Astrocyte (in vitro differentiated cells and primary cell): ENCODE results near the gene SCN1A. TPM values are rescaled to one million over a fixed set of nuclear protein-coding genes. Genes with fewer than 3 reads are reported as not detected.

Experiments
- DNase-seq: peaks from one replicate; pipeline ENCODE4 v3.0.0-alpha.2; 2010; ENCODE audit warnings: low read depth
- FAIRE-seq: peaks from 2 replicates; lab custom pipeline; 2011; peaks lifted over from hg19 to GRCh38; lab: Jason Lieb, UNC
- H2AFZ ChIP-seq: 2 replicates; pipeline ENCODE4 v1.6.0; 2012; ENCODE audit warnings: low read depth, low read length, inconsistent platforms
- H3K27ac ChIP-seq: 2 replicates; pipeline ENCODE4 v1.5.1; 2011; ENCODE audit warnings: low read depth, low read length, inconsistent platforms
- H3K27me3 ChIP-seq: 2 replicates; pipeline ENCODE4 v1.6.0; 2011; ENCODE audit warnings: low read length, inconsistent platforms; ENCODE audit not compliant: insufficient read depth
- H3K36me3 ChIP-seq: 2 replicates; pipeline ENCODE4 v1.5.1; 2011; ENCODE audit warnings: low read length, inconsistent platforms; ENCODE audit not compliant: insufficient read depth
- H3K4me1 ChIP-seq: 2 replicates; pipeline ENCODE4 v1.5.1; 2011; ENCODE audit warnings: low read length, inconsistent platforms; ENCODE audit not compliant: insufficient read depth
- H3K4me2 ChIP-seq: 2 replicates; pipeline ENCODE4 v1.6.0; 2012; ENCODE audit warnings: low read length, inconsistent platforms
- H3K4me3 ChIP-seq: 2 replicates; pipeline ENCODE4 v1.5.1; 2011; ENCODE audit warnings: low read depth, mild to moderate bottlenecking, low read length, inconsistent platforms; ENCODE audit not compliant: insufficient read depth
- H3K79me2 ChIP-seq: 2 replicates; pipeline ENCODE4 v1.6.0; 2012; ENCODE audit warnings: mild to moderate bottlenecking, low read length, inconsistent platforms; ENCODE audit not compliant: insufficient read depth
- H3K9ac ChIP-seq: 2 replicates; pipeline ENCODE4 v1.6.0; 2012; ENCODE audit warnings: mild to moderate bottlenecking, low read length, inconsistent platforms
- H3K9me3 ChIP-seq: 2 replicates; pipeline ENCODE4 v1.5.1; 2012; ENCODE audit warnings: low read depth, mild to moderate bottlenecking, low read length, inconsistent platforms; ENCODE audit not compliant: insufficient read depth
- H4K20me1 ChIP-seq: 2 replicates; pipeline ENCODE4 v1.6.0; 2012; ENCODE audit warnings: low read length, inconsistent platforms; ENCODE audit not compliant: insufficient read depth
- H3K27ac Mint-ChIP-seq: one replicate; pipeline ENCODE4 v1.8.0; 2021; ENCODE audit warnings: mild to moderate bottlenecking, mixed read lengths; ENCODE audit not compliant: unreplicated experiment
- H3K27me3 Mint-ChIP-seq: one replicate; pipeline ENCODE4 v1.8.0; 2021; ENCODE audit warnings: low read depth, mixed read lengths; ENCODE audit not compliant: unreplicated experiment
- H3K36me3 Mint-ChIP-seq: one replicate; pipeline ENCODE4 v1.8.0; 2021; ENCODE audit warnings: low read depth, mixed read lengths; ENCODE audit not compliant: unreplicated experiment
- H3K4me1 Mint-ChIP-seq: one replicate; pipeline ENCODE4 v1.8.0; 2021; ENCODE audit warnings: low read depth, mixed read lengths; ENCODE audit not compliant: unreplicated experiment
- H3K4me3 Mint-ChIP-seq: one replicate; pipeline ENCODE4 v1.8.0; 2021; ENCODE audit warnings: mild to moderate bottlenecking, moderate library complexity, mixed read lengths; ENCODE audit not compliant: unreplicated experiment
- H3K9me3 Mint-ChIP-seq: one replicate; pipeline ENCODE4 v1.8.0; 2021; ENCODE audit warnings: mild to moderate bottlenecking, mixed read lengths; ENCODE audit not compliant: unreplicated experiment
- CTCF ChIP-seq: IDR thresholded peaks from 2 replicates; pipeline ENCODE4 v1.5.1; 2011; ENCODE audit warnings: low read depth, mild to moderate bottlenecking, inconsistent platforms, low read length, moderate library complexity; ENCODE audit not compliant: insufficient read depth
- EZH2 ChIP-seq: IDR thresholded peaks from 2 replicates; pipeline ENCODE4 v1.6.1; 2012; ENCODE audit warnings: mild to moderate bottlenecking, low read length, inconsistent platforms; ENCODE audit not compliant: insufficient read depth
- total RNA-seq: library from RNA; stranded (reverse); gene quantifications from 2 replicates; pipeline ENCODE4 v1.2.1, GENCODE V29; 2021

SCN1A gene
- total RNA-seq, 1 donor from 2014 or later = not detected

- H3K9me3 Mint-ChIP-seq = no peaks in the 10 kb centered on the region
- FAIRE-seq (no peak), DNase-seq (peak; percentile 34)
- no peaks in the 10 kb centered on the region for H3K9me3 ChIP-seq
- TF ChIP-seq EZH2 (no peak), CTCF (no peak)
- H3K79me2 ChIP-seq = no peaks in the 10 kb centered on the region
- H3K36me3 Mint-ChIP-seq = no peaks in the 10 kb centered on the region
- H3K27ac Mint-ChIP-seq = no peak overlapping the region
- H3K4me3 Mint-ChIP-seq = no peak overlapping the region
- H3K27ac ChIP-seq = no peak overlapping the region
- no peak overlapping the region for H2AFZ ChIP-seq
- H3K4me3 ChIP-seq = no peak overlapping the region
- H3K9ac ChIP-seq = no peak overlapping the region
- H3K27me3 ChIP-seq = no peaks in the 10 kb centered on the region
- no peak overlapping the region for H3K4me2 ChIP-seq
- H3K27me3 Mint-ChIP-seq = no peaks in the 10 kb centered on the region
- no peaks in the 10 kb centered on the region for H3K4me1 ChIP-seq
- no peaks in the 10 kb centered on the region for H3K4me1 Mint-ChIP-seq
- no peaks in the 10 kb centered on the region for H4K20me1 ChIP-seq
- no peaks in the 10 kb centered on the region for H3K36me3 ChIP-seq
These were observed 36.9 kb downstream of the SCN1A start for GRCh38 chr2:166090908-166091307.

- Histone ChIP-seq H3K4me2 (no peak overlapping the region), H3K27ac (no peak overlapping the region), H3K79me2 (no peaks in the 10 kb centered on the region), H3K27me3 (no peaks in the 10 kb centered on the region), H3K4me1 (no peaks in the 10 kb centered on the region), H3K9ac (no peak overlapping the region), H3K36me3 (no peaks in the 10 kb centered on the region), H4K20me1 (no peaks in the 10 kb centered on the region), H3K4me3 (no peak overlapping the region), H2AFZ (no peak overlapping the region), H3K9me3 (no peaks in the 10 kb centered on the region)
- no peak for FAIRE-seq
- no peak overlapping the region for H3K4me3 Mint-ChIP-seq
- H3K9me3 Mint-ChIP-seq = no peaks in the 10 kb centered on the region
- no peaks in the 10 kb centered on the region for H3K36me3 Mint-ChIP-seq
- no peak overlapping the region for H3K27ac Mint-ChIP-seq
- TF ChIP-seq EZH2 (no peak), CTCF (no peak)
- H3K27me3 Mint-ChIP-seq = no peaks in the 10 kb centered on the region
- H3K4me1 Mint-ChIP-seq = no peaks in the 10 kb centered on the region
- DNase-seq = no peak
These were observed 37.5 kb downstream of the SCN1A start for GRCh38 chr2:166090346-166090745.

GRCh38 chr2:166088634-166089033, 39.2 kb downstream of the SCN1A start:
- no peaks in the 10 kb centered on the region for H3K27me3 Mint-ChIP-seq

More at GRCh38 chr2:166088634-166089033, 39.2 kb downstream of the SCN1A start:
- H3K27me3 ChIP-seq = no peaks in the 10 kb centered on the region
- H3K4me3 ChIP-seq = no peak overlapping the region
- Mint-ChIP-seq H3K4me3 (no peak overlapping the region), H3K36me3 (no peaks in the 10 kb centered on the region), H3K27ac (no peak overlapping the region), H3K4me1 (no peaks in the 10 kb centered on the region), H3K9me3 (no peaks in the 10 kb centered on the region)
- no peak overlapping the region for H2AFZ ChIP-seq
- no peaks in the 10 kb centered on the region for H4K20me1 ChIP-seq
- H3K79me2 ChIP-seq = no peaks in the 10 kb centered on the region
- no peak overlapping the region for H3K4me2 ChIP-seq
- no peaks in the 10 kb centered on the region for H3K4me1 ChIP-seq
- no peak overlapping the region for H3K9ac ChIP-seq
- FAIRE-seq (no peak), DNase-seq (peak; percentile 14)
- no peak overlapping the region for H3K27ac ChIP-seq
- H3K36me3 ChIP-seq = no peaks in the 10 kb centered on the region
- TF ChIP-seq CTCF = no peak
- no peak for TF ChIP-seq EZH2
- H3K9me3 ChIP-seq = no peaks in the 10 kb centered on the region
